HG02943 (cell line): ENCODE measurements around the gene ZNF362.

Source experiments
- ATAC-seq: cut with Tn5 transposase; IDR thresholded peaks from one replicate; pipeline ENCODE4 v1.9.1; 2021; ENCODE audit warnings: mild to moderate bottlenecking, low read depth, moderate library complexity; ENCODE audit not compliant: unreplicated experiment

Gene ZNF362

GRCh38 chr1:33341190-33341589, 84.9 kb downstream of the ZNF362 start:
- ATAC-seq: no peak

GRCh38 chr1:33342041-33342723, 85.9 kb downstream of the ZNF362 start:
- no peak for ATAC-seq

- no peak for ATAC-seq
Measured at GRCh38 chr1:33343539-33343938, 87.2 kb downstream of the ZNF362 start.

DNA sequence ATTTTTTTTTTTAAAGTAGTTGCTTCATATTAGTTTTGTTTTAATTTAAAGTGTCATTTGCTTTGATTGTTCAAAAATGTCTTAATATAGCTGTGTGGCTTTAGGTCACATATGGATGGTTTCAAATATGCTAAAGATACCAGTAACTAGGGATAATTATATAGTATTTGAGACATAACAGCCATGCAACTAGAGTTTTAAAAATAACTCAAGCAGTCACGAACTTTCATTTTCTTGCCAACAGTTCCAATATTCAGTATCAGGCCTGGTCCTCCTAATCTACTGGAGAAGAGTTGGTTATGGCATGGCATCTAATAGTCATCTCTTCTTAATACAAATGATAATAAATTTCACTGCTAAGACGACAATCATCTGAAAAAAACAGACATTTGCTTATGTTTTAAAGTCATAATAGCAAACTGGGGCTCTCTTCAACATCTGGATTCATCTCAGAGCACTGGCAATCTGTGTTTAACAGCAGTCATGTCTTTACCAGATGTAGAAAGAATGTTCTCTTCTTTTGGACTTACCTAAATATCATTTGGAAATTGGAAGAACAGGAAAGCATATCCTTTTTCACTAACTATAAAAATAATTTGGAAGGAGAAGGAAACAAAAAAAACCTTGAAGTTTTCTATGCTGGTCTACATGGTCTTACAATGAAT, 88.7 kb downstream of the ZNF362 start:
- ATAC-seq: no peak

DNA sequence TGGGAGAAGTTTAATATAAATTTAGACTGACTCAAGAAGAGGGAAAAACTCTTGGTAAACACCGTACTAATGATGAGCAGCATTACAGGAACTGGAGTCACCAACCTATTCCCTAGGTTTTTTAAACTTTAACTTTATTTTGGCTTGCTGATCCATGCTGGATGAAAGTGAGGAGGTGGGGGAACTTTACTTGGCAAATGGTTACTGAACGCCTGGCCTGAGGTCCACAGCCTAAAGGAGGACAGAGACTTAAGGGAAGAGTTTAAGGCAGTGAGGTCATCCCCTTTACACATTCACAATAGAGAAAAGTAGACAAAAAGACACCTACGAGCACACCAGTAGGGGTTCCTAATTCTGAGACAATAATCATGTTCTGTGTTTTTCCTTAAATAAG, 90.2 kb downstream of the ZNF362 start:
- no peak for ATAC-seq

GRCh38 chr1:33346927-33347649, 90.8 kb downstream of the ZNF362 start:
- no peak for ATAC-seq

- ATAC-seq: no peak
Measured at GRCh38 chr1:33347650-33347992, 91.3 kb downstream of the ZNF362 start.

- ATAC-seq: no peak
Measured at GRCh38 chr1:33348194-33348593, 91.9 kb downstream of the ZNF362 start.

GRCh38 chr1:33348676-33349080, 92.4 kb downstream of the ZNF362 start:
- ATAC-seq: no peak

DNA sequence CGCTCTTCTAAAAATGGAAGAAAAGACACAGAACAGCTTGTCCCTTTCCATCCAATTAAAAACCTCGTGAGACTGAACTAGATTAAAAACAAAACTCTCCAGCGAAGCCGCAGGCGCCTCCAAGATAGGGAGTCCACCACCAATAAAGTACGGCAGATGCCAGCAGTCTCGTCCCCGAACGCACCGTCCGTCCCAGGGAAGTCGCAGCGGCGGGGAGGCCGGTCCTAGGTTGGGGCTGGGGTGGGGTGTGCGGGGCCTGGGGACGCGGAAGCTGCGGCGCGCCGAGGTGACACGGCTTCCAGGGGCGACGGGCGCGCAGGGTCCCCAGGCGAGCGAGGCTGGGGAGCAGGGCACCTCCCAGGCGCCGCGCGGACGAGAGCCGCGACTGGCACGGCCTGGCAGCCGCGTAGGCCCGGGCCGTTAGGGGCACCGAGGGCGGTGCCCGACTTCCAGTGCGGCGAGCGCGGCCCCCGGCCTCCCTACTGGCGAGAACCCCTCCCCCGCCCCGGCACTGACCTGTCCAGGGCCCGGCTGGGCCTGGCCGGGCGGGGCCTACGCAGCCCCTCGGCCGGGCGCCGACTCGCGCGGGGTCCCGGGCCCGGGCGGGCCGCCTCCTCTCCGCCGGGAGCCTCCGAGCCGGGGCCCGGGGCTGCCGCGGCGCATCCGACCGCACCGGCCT, 92.9 kb downstream of the ZNF362 start:
- peak; percentile 34 for ATAC-seq

DNA sequence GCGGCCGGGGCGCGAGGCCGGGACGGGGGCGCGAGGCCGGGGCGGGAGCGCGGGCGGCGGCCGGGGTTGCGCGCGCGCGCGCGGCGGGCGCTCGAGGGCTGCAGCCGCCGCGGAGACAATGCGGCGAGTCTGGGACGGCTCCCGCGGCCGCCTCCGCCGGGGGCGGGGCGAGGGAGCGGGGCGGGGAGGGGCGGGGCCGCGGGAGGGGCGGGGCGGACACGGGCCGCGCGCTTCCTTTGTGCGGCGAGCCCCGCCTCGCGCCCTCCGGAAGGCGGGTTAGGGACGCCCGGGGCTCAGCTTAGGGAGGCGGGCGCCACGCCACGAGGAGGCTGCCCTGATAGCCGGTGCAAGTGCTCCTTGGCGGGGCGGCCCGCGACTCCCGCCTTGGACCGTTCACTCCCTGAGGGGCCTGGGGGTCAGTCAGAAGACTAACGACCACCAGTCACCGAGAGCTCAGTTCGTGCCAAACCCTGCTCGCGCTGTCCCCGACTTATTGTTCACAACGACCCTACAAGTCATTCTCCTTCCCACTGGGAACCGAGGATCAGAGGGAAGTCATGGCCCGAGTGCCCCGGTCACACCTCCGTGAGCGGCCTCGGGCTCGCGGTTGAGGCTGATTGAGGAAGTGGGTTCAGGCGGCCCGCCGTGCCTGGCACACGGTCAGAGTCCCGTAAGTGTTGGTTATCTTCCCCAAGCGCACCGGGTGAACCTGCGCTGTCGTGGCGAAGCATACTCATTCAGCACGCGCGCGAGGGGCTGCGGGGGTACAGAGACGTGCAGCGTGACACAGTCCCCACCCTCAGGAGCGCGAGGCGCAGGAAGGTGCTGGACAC, 93.7 kb downstream of the ZNF362 start:
- ATAC-seq: peak; percentile 80
